ENCODE measurements around the gene NHLRC3. TPM values are rescaled to one million over a fixed set of nuclear protein-coding genes. Genes with fewer than 3 reads are reported as not detected.

NHLRC3 gene
- total RNA-seq, 2 donors from 2014 or later, result 5.1 to 8.6 TPM

GRCh38 chr13:39091586-39091985 is 53.3 kb downstream of the NHLRC3 start:
- Histone ChIP-seq H3K4me3 (no peak overlapping the region), H3K4me1 (no peaks in the 10 kb centered on the region), H3K27ac (no peak overlapping the region), H3K9me3 (no peaks in the 10 kb centered on the region), H3K36me3 (no peaks in the 10 kb centered on the region), H3K27me3 (no peaks in the 10 kb centered on the region)
- no peak for DNase-seq (ENCODE audit: low spot score)
- TF ChIP-seq CTCF (IDR thresholded peaks at IDR 0.05), result no peak

GRCh38 chr13:39095500-39095899 is 57.2 kb downstream of the NHLRC3 start:
- Histone ChIP-seq H3K4me3 (no peak overlapping the region), H3K27me3 (no peaks in the 10 kb centered on the region), H3K27ac (no peak overlapping the region), H3K4me1 (no peaks in the 10 kb centered on the region), H3K36me3 (no peaks in the 10 kb centered on the region), H3K9me3 (no peaks in the 10 kb centered on the region)
- TF ChIP-seq CTCF (IDR thresholded peaks at IDR 0.05), result no peak
- no peak for DNase-seq (ENCODE audit: low spot score)

GRCh38 chr13:39099231-39099630 is 61.0 kb downstream of the NHLRC3 start:
- DNase-seq (ENCODE audit: low spot score), result no peak
- TF ChIP-seq CTCF (IDR thresholded peaks at IDR 0.05), result no peak
- Histone ChIP-seq H3K36me3 (no peaks in the 10 kb centered on the region), H3K4me3 (no peak overlapping the region), H3K27me3 (no peaks in the 10 kb centered on the region), H3K27ac (no peak overlapping the region), H3K4me1 (no peaks in the 10 kb centered on the region), H3K9me3 (no peaks in the 10 kb centered on the region)

Other genes with a start within 250 kb of the NHLRC3 start
- not detected for gene STOML3, start 47.6 kb upstream of the NHLRC3 start, total RNA-seq
- 1 to 10 TPM; 7.8 to 8.9 TPM for gene PROSER1, start 367 bp upstream of the NHLRC3 start, total RNA-seq

Data from right atrium auricular region (tissue), 2 donors.